Measurements from ENCODE around the gene ADAMTS20.
"Not testable (repeated sequence)": the region's sequence is repeated elsewhere in the genome, so short reads cannot be mapped to it uniquely, and the experiment has no call there.

Gene ADAMTS20

DNA sequence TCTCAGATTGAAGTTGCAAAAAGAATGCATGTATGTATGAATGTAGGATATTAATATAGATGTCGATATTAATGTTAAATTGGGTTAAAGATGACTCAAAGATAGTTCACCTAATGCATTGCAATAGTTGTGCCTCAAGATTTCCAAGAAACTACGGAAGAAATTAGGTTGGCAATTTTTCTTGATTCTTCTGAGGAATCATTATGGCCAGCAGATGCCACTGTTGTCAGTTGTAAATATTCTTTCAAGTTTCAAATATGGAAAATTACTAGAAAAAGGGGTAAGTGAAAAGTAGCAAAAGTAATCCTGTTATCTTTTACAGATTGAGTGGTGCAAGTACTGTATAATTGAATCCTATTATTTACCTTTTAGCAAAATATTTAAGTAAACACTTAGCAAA, 202.1 kb downstream of the ADAMTS20 start:
- Histone ChIP-seq H3K27ac (no peak overlapping the region), H3K4me3 (no peak overlapping the region)
- no peak for TF ChIP-seq CTCF (IDR thresholded peaks at IDR 0.05)
- no peak for DNase-seq (ENCODE audit: low spot score)

DNA sequence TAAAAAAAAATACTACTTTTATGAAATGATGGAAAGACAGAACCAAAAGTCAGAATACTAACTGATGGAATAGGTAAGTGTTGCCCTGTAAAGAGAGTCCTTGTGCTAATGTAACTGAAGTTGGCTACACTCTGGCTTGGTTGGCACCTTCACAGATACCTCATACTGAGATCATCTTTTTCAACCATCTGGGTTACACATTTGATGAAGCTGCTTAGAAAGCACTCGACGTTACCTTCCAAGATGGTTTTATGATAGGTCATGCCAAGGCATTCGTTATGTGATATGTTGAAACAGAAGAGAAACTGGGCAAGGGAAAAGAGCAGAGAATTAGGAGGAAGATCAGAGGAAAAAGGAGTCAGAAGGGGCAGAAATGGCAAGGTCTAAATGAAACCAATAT, 203.8 kb downstream of the ADAMTS20 start:
- no peak for TF ChIP-seq CTCF (IDR thresholded peaks at IDR 0.05)
- DNase-seq (ENCODE audit: low spot score), result no peak
- Histone ChIP-seq H3K4me3 (no peak overlapping the region), H3K27ac (no peak overlapping the region)

GRCh38 chr12:43347026-43347425, 205.0 kb downstream of the ADAMTS20 start:
- TF ChIP-seq CTCF (IDR thresholded peaks at IDR 0.05), result no peak
- DNase-seq (ENCODE audit: low spot score), result no peak
- Histone ChIP-seq H3K4me3 (no peak overlapping the region), H3K27ac (no peak overlapping the region)

- Histone ChIP-seq H3K27ac (no peak overlapping the region), H3K4me3 (no peak overlapping the region)
- TF ChIP-seq CTCF (IDR thresholded peaks at IDR 0.05), result no peak
- no peak for DNase-seq (ENCODE audit: low spot score)
Measured at GRCh38 chr12:43345023-43345422, 207.0 kb downstream of the ADAMTS20 start.

DNA sequence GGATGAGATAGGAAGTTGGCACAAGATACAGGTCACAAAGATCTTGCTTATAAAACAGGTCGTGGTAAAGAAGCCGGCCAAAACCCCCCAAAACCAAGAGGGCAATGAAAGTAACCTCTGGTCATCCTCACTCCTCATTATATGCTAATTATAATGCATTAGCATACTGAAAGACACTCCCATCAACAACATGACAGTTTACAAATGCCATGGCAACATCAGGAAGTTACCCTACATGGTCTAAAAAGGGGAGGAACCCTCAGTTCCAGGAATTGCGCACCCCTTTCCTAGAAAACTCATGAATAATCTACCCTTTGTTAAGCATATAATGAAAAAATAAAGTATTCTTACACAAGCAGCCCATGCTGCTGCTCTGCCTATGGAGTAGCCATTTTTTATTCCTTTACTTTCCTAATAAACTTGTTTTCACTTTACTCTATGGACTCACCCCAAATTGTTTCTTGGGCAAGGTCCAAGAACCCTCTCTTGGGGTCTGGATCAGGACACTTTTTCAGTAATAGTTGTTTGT, 210.2 kb downstream of the ADAMTS20 start:
- not testable (repeated sequence) for DNase-seq (ENCODE audit: low spot score); H3K4me3 ChIP-seq; H3K27ac ChIP-seq

DNA sequence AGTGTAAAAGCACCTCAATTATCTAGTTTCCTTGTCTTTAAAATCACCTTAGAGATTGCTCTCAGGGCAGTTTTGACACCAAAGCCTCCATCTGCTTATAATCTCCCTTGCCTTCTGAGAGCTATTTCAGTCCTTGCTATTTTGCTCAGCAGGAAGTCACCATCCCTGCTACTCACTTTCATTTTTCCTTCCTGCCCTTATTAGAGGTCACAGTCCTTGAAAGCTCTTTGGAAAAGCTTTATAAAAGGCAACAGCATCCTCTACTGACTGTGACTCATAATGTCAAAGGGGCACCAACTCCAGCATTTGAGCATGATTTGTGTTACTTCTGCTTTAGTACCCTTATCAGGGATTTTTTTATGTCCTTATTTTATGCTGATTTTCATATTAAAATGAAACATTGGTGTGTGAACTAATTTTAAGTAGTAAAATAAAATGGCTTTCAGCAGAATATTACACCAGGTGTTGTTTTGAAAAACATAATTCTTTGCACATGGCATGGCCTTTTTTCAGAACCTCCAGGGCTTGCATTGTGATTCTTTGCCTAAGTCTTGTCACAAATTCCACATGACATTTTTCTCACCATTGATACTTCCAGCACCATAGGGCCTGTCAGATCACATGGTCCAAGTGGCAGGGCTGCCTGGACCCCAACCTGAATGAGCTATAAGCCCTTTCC, 213.0 kb downstream of the ADAMTS20 start:
- Histone ChIP-seq H3K27ac (no peak overlapping the region), H3K4me3 (no peak overlapping the region)
- TF ChIP-seq CTCF (IDR thresholded peaks at IDR 0.05), result peak; percentile 29
- no peak for DNase-seq (ENCODE audit: low spot score)

DNA sequence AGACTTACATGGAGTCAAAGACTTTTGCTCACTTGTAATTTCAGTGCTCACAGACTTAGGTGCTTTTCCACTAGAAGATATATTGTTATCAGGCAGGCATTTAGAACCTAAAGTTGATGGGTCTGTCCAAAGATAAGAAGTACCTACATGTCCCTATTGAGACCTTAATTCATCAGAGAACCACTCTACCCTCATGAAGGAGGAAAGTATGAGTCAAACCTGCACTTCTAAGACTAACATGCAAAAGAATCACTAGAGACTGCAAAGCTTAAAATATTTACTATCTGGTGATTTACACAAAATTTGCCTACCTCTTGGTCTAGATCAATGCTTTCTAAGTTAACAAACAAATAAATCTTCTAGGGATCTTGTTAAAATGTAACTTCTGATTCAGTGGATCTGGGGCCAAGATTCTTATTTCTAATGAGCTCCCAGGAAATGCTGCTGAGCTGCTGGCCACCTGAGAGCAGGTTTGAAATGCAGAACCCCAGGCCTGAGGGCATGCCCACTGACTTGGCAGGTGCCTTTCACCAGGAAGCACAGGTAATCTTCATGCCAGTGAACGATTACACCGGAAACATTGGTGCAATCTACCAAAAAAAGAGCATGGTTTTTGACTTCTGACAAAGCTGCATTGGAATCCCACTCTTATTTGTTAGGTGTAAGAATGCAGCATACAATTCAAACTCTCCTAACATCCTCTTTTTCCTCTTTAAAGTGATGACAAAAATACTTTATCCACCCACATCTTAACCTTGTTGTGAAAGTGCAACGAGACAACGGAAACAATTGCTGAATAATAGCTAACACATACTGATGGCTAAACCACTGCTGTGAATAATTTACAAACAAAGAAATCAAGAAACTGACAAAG, 214.2 kb downstream of the ADAMTS20 start:
- no peak for DNase-seq (ENCODE audit: low spot score)
- no peak overlapping the region for H3K4me3 ChIP-seq
- no peak overlapping the region for H3K27ac ChIP-seq
- no peak for TF ChIP-seq CTCF (IDR thresholded peaks at IDR 0.05)
